GM21786 (cell line): ENCODE results near the gene GATA5.

Source experiments
- ATAC-seq: cut with Tn5 transposase; IDR thresholded peaks from one replicate; pipeline ENCODE4 v1.9.1; 2021; ENCODE audit not compliant: unreplicated experiment

The GATA5 gene

DNA sequence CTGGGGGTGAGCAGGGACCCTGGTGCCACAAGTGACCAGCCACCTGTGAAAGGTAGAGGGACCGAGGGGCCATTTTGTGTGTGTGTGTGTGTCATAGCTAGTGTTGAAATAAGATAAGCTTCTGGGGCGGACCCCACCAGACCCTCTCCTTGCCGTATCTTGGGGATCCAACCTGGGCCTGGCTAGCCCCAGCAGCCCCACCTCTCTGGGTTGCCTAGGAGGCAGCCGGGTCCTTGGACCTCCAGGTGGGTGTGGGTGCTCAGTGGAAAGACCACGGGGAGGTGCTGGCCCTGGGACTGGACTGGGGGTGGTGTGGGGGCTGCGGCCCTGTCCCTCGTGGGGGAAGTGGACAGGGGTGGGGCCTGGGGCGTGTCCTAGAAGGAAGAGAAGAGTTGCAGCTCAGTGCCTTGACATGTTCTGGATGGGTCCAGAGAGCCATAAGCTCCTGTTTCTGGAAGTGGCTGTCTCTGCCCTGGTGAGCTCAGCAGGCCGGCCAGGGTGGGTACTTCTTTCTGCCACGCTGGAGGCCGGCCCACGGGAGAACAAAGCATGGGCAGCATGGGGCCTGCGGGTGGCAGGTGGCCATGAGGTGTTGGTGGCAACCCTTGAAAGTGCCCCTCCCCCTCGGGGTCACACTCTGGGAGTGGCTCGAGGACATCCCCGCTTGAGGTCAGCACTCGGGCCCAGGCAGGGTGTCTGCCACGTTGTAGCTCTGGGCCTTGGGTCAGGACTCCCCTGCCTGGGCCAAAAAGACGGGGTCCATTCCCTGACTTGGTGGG, 56.9 kb downstream of the GATA5 start:
- ATAC-seq = no peak

DNA sequence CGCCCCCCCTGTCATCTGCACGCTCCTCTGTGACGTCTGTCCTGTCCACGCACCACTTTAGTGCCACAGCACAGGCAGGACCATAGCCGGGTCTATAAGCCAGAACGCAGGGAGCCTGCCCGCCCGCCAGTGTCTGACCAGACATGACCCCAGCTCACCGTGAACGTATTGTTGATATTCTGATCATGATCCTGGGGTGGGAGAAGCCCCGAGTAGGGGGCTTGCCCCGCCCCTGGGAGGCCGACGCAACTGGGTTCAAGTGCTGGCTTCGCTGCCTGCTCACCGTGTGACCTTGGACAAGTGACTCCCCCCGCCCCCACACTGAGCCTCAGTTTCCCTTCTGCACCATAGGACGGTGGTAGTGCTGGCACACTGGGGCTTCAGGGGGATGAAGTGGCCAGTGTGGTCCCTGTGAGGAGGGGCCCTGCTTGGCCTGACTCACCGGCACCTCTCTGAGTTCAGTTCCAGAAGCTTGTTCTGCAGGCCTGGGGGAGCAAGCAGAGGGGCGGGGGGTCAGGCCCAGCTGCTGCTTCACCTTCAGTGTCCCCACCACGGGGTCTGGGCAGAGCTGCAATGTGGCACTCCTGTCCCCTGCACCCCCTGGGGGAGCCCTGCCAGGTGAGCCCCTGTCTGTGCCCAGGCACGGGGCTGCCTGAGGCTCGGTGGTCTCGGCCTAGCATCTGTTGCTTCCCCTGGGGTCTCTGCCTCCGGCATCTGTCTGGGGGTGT, 57.6 kb downstream of the GATA5 start:
- no peak for ATAC-seq

DNA sequence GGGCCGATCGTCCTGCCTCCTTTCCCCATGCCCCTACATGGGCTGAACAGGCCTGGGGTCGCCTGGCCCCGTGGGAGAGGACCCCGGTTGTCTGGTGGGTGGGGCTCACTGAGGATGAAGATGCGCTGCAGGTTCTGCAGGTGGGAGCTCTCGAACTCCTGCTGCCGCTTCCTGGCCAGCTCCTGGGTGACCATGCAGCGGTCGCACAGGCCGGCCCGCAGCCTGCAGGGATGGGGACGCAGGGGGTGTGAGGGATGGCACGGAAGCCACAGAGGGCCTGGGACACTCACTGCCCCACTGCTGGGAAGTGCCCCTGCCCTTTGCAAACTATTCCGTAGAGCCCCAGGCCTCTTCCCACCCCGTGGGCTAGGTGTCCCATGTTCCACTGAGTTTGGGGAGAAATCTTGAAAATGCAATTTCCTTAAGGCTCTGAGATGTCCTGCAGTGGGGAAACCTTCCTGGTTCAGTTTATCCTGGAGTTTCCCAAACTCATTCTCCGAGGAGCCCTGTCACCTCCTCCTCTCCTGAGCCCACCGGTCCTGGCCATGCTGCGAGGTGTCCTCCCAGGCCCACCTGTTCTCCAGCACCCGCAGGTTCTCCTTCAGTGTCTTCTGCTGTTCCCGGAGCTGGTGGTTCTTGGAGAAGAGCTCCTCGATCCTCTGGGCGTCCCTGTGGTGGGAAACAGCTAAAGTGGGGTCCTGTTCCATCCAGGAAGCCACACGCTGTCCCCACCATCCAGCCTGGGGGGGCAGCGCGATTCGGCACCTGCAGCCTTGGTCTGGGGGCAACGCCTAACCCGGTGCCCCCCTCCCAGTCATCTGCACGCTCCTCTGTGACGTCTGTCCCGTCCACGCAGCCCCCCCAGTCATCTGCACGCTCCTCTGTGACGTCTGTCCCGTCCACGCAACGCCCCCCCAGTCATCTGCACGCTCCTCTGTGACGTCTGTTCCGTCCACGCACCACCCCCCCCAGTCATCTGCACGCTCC, 58.9 kb downstream of the GATA5 start:
- ATAC-seq = no peak

DNA sequence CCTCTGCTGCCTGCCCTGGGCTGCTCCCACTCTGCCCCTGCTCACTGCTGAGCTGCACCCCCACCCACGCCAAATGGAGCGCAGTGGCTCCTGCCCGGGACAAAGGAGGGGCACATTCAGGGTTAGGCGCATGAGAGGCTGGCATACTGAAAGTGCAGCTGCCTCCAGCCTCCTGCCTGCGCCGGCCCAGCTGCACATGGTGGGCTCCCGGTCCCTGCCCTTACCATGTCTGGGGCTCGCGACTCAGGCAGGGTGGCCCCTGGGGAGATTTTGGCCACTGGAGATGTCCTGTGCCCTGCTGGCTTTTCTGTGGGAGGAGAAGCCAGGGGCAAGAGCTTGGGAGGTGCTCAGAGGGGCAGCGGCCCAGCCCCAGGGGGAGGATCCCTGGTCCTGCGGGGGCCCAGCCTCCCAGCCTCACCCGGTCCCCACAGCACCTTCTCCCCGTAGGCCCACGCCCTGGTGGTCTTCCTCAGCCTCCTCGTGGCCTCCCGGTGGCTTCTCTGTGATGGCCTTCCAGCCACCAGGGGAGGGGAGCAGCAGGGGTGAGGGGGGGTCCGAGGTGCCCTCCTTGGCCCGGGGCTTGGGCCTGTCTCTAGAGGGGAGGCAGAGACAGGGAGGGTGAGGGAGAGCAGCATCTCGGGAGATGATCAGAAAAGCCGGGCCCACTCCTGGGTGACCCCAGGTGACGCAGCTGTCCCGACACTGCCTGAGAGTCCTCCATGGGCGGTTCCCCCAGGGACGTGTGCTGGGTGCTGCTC, 60.3 kb downstream of the GATA5 start:
- ATAC-seq = no peak

DNA sequence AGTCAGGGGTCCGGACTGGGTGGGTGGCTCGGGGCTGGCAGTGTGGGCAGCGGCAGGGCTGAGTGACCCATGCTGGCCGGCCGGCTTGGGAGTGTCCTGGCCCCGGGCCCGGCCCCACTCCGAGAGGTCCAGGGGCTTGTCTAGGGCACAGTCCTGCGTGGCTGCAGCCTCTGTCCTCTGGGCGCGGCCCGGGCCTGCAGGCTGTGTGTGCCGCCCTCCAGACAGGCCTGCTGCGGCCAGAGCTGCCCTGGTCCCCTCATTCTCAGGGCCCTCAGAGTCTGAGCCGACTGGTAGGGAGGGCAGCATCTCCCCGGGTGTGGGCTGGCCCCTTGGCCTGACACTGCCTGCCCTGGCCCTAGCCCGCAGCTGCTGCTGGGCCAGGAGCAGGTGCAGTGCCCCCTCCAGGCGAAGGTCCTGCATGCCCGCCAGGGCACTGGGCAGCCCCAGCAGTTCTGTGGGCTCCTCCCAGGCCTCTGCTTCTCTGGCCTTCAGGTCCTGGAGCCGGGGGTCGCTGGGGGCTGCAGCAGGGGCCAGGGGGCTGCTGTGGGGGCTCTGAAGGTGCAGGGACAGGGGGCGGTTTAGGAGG, 61.8 kb downstream of the GATA5 start:
- no peak for ATAC-seq
